Esophagus squamous epithelium (tissue), 4 donors: ENCODE data around the gene KIAA0408.

Experiments used
- POLR2A ChIP-seq, 4 donors: fragments of 450-650 bp; IDR thresholded peaks; one replicate each; pipeline ENCODE4 v1.6.1; 2017; ENCODE audit warnings: antibody characterized with exemption in 4 of 4, mild to moderate bottlenecking in 4 of 4, moderate library complexity in 3 of 4
- TF ChIP-seq, protein P1 (sequence below), 6 experiments: fragments of 450-650 bp in 4 of 6; fragments of 200-600 bp in 2 of 6; sonication (generic) in 2 of 6; IDR thresholded peaks; one replicate each; pipeline ENCODE4 v1.5.1; 2016 to 2019; ENCODE audit warnings: antibody characterized with exemption in 6 of 6, mild to moderate bottlenecking in 4 of 6, moderate library complexity in 4 of 6

DNA sequence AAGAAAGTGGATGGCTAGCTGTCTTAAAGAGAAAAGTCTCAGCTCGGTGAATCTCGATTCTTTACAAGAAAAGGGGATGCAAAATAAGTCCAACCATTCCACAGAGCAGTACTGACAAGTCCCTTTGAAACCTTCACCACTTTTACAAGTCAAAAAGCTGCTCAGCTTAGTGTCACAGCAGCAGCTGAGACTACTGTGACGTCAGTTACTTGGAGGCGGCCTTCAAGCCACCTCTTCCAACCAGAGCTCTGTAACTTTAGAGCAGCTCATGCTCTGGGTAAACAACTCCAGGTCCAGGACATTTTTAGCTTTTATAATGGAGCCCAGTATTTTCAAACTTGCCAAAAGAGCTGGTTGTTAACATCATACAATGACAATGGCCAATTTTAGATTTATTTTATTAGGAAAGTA is at the start of gene KIAA0408:
- TF ChIP-seq, protein P1, sequence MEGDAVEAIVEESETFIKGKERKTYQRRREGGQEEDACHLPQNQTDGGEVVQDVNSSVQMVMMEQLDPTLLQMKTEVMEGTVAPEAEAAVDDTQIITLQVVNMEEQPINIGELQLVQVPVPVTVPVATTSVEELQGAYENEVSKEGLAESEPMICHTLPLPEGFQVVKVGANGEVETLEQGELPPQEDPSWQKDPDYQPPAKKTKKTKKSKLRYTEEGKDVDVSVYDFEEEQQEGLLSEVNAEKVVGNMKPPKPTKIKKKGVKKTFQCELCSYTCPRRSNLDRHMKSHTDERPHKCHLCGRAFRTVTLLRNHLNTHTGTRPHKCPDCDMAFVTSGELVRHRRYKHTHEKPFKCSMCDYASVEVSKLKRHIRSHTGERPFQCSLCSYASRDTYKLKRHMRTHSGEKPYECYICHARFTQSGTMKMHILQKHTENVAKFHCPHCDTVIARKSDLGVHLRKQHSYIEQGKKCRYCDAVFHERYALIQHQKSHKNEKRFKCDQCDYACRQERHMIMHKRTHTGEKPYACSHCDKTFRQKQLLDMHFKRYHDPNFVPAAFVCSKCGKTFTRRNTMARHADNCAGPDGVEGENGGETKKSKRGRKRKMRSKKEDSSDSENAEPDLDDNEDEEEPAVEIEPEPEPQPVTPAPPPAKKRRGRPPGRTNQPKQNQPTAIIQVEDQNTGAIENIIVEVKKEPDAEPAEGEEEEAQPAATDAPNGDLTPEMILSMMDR (IDR thresholded peaks at IDR 0.05): no peak
- no peak for TF ChIP-seq POLR2A (IDR thresholded peaks at IDR 0.05)
